MM.1S (cell line): ENCODE measurements around the gene HCLS1.

Experiments
- DNase-seq: peaks from one replicate; pipeline ENCODE4 v3.0.0-alpha.2; 2015
- H2AFZ ChIP-seq: fragments of 300-600 bp; sonication (generic); 2 replicates; pipeline ENCODE4 v1.6.0; 2016; ENCODE audit warnings: antibody characterized with exemption, low read length
- H3F3A ChIP-seq: fragments of 300-600 bp; sonication (generic); 2 replicates; pipeline ENCODE4 v1.6.1; 2016; ENCODE audit warnings: mild to moderate bottlenecking, antibody characterized with exemption, low read length, moderate library complexity, mixed read lengths; ENCODE audit not compliant: insufficient read depth
- H3K27ac ChIP-seq: fragments of 300-600 bp; sonication (generic); 2 replicates; pipeline ENCODE4 v1.5.1; 2016; ENCODE audit warnings: mild to moderate bottlenecking, low read length
- H3K27me3 ChIP-seq: fragments of 300-600 bp; sonication (generic); replicated peaks from 2 replicates; pipeline ENCODE4 v1.6.0; 2016; ENCODE audit warnings: low read length; ENCODE audit not compliant: insufficient read depth
- H3K36me3 ChIP-seq: fragments of 300-600 bp; sonication (generic); replicated peaks from 2 replicates; pipeline ENCODE4 v1.6.1; 2016; ENCODE audit warnings: mild to moderate bottlenecking, low read length, mixed read lengths; ENCODE audit not compliant: insufficient read depth
- H3K4me1 ChIP-seq: fragments of 300-600 bp; sonication (generic); 2 replicates; pipeline ENCODE4 v1.6.1; 2016; ENCODE audit warnings: low read length, mixed read lengths
- H3K4me2 ChIP-seq: fragments of 300-600 bp; sonication (generic); 2 replicates; pipeline ENCODE4 v1.6.0; 2016; ENCODE audit warnings: low read depth, low read length
- H3K4me3 ChIP-seq: fragments of 300-600 bp; sonication (generic); 2 replicates; pipeline ENCODE4 v1.5.1; 2016; ENCODE audit warnings: low read length, mixed read lengths
- H3K79me2 ChIP-seq: fragments of 300-600 bp; sonication (generic); 2 replicates; pipeline ENCODE4 v1.6.1; 2016; ENCODE audit warnings: mixed run types, low read length, mixed read lengths
- H3K9ac ChIP-seq: fragments of 300-600 bp; sonication (generic); 2 replicates; pipeline ENCODE4 v1.6.1; 2016; ENCODE audit warnings: low read length, mixed read lengths
- H3K9me2 ChIP-seq: fragments of 300-600 bp; sonication (generic); replicated peaks from 2 replicates; pipeline ENCODE4 v1.6.1; 2016; ENCODE audit warnings: mild to moderate bottlenecking, low read length, mixed read lengths; ENCODE audit not compliant: insufficient read depth
- H3K9me3 ChIP-seq: fragments of 300-600 bp; sonication (generic); replicated peaks from 2 replicates; pipeline ENCODE4 v1.6.1; 2016; ENCODE audit warnings: mild to moderate bottlenecking, low read length, mixed read lengths; ENCODE audit not compliant: insufficient read depth
- H4K20me1 ChIP-seq: fragments of 300-600 bp; sonication (generic); 2 replicates; pipeline ENCODE4 v1.6.1; 2016; ENCODE audit warnings: mild to moderate bottlenecking, low read length, moderate library complexity, mixed read lengths; ENCODE audit not compliant: insufficient read depth
- CTCF ChIP-seq: fragments of 300-600 bp; sonication (generic); IDR thresholded peaks from 2 replicates; pipeline ENCODE4 v1.5.1; 2016; ENCODE audit warnings: antibody characterized with exemption, low read length, mixed read lengths
- EZH2 ChIP-seq: fragments of 300-600 bp; sonication (generic); optimal IDR thresholded peaks from 2 replicates; pipeline ENCODE3; 2017; ENCODE audit warnings: low read depth, mild to moderate bottlenecking, antibody characterized with exemption, low read length, mixed read lengths
- EZH2phosphoT487 ChIP-seq: fragments of 300-600 bp; sonication (generic); IDR thresholded peaks from 2 replicates; pipeline ENCODE4 v1.6.1; 2018; ENCODE audit warnings: antibody characterized with exemption, low read length

HCLS1 gene

GRCh38 chr3:121592856-121593702 is 67.6 kb downstream of the HCLS1 start, which contains the start of gene FBXO40:
FBXO40 (plus strand) TSS chr3:121593379; CDS start chr3:121620576, 27,197 bp downstream.
- Histone ChIP-seq H3K4me2 (peak within 1 kb of the TSS; percentile 85), H3F3A (peaks cover 33% of the 10 kb centered on the region), H3K79me2 (peaks cover 10% of the 10 kb centered on the region; the same call in 1 of the 2 replicates), H3K9me2 (no peaks in the 10 kb centered on the region), H3K9me3 (no peaks in the 10 kb centered on the region), H2AFZ (peak within 1 kb of the TSS; percentile 20; the same call in 1 of the 2 replicates), H3K4me3 (peak within 1 kb of the TSS; percentile 61), H3K27ac (peak within 1 kb of the TSS; percentile 97), H3K36me3 (no peaks in the 10 kb centered on the region), H4K20me1 (no peaks in the 10 kb centered on the region), H3K9ac (peak within 1 kb of the TSS; percentile 89), H3K4me1 (peaks cover 20% of the 10 kb centered on the region), H3K27me3 (no peaks in the 10 kb centered on the region)
- peak; percentile 27 for TF ChIP-seq CTCF
- TF ChIP-seq EZH2phosphoT487: no peak
- DNase-seq: peak; percentile 98

- no peak overlapping the region for H2AFZ ChIP-seq
- no peaks in the 10 kb centered on the region for H3K9me3 ChIP-seq
- no peak overlapping the region for H3K9ac ChIP-seq
- DNase-seq: peak; percentile 66
- H3K4me2 ChIP-seq: peak overlapping the region; percentile 13; the same call in 1 of the 2 replicates
- no peaks in the 10 kb centered on the region for H3K27me3 ChIP-seq
- H3K4me1 ChIP-seq: 0 out of 2 replicates have a peak, but pooled peaks cover 7% of the 10 kb centered on the region
- H3K9me2 ChIP-seq: no peaks in the 10 kb centered on the region
- H3K4me3 ChIP-seq: no peak overlapping the region
- peaks cover 5% of the 10 kb centered on the region; the same call in 1 of the 2 replicates for H3F3A ChIP-seq
- H4K20me1 ChIP-seq: no peaks in the 10 kb centered on the region
- peak overlapping the region; percentile 47; the same call in 1 of the 2 replicates for H3K27ac ChIP-seq
- H3K36me3 ChIP-seq: no peaks in the 10 kb centered on the region
- TF ChIP-seq EZH2phosphoT487: no peak
- TF ChIP-seq EZH2: no peak
- H3K79me2 ChIP-seq: no peaks in the 10 kb centered on the region
Measured at GRCh38 chr3:121584418-121584817, 76.3 kb downstream of the HCLS1 start.

GRCh38 chr3:121581691-121582090 is 79.0 kb downstream of the HCLS1 start:
- Histone ChIP-seq H3K4me3 (no peak overlapping the region), H3K9ac (no peak overlapping the region), H3K9me3 (no peaks in the 10 kb centered on the region), H3K4me1 (0 out of 2 replicates have a peak, but pooled peaks cover 7% of the 10 kb centered on the region), H3K9me2 (no peaks in the 10 kb centered on the region), H3K27me3 (no peaks in the 10 kb centered on the region), H3K36me3 (no peaks in the 10 kb centered on the region), H2AFZ (no peak overlapping the region), H3F3A (peaks cover 5% of the 10 kb centered on the region; the same call in 1 of the 2 replicates), H3K79me2 (no peaks in the 10 kb centered on the region), H3K27ac (no peak overlapping the region), H4K20me1 (no peaks in the 10 kb centered on the region), H3K4me2 (no peak overlapping the region)
- TF ChIP-seq EZH2phosphoT487: no peak
- TF ChIP-seq CTCF: no peak
- no peak for DNase-seq
